GM12878 (cell line): ENCODE results near the gene SERINC5. TPM values are rescaled to one million over a fixed set of nuclear protein-coding genes. Genes with fewer than 3 reads are reported as not detected.

Experiments
- ATAC-seq: fragments of 200-7000 bp; cut with Tn5 transposase; 3 replicates; pipeline ENCODE4 v1.9.1; 2020; ENCODE audit warnings: mild to moderate bottlenecking, moderate library complexity
- BruUV-seq: library from RNA; stranded (reverse); fragments of 400-500 nt; replicated peaks from 2 replicates; lab custom pipeline; 2021; lab: Mats Ljungman, UMichigan
- CTCF ChIA-PET: fragments of 300-600 bp; sonication (Branson Sonifier 250); formaldehyde crosslinking; extraction: SDS; loops from one replicate; lab custom pipeline; 2021; ENCODE audit warnings: inconsistent platforms; lab: Yijun Ruan, JAX
- POLR2A ChIA-PET: fragments of 350-600 bp; formaldehyde crosslinking; extraction: SDS; loops from one replicate; lab custom pipeline; 2021; ENCODE audit warnings: inconsistent platforms; lab: Charles Lee
- RAD21 ChIA-PET: fragments of 300-600 bp; sonication (Branson Sonifier 250); formaldehyde crosslinking; loops from one replicate; lab custom pipeline; 2023; ENCODE audit warnings: antibody characterized with exemption; ENCODE audit not compliant: unreplicated experiment; lab: Charles Lee
- SMC1A ChIA-PET: fragments of 300-600 bp; sonication (Branson Sonifier 250); formaldehyde crosslinking; loops from one replicate; lab custom pipeline; 2023; ENCODE audit not compliant: unreplicated experiment, uncharacterized antibody; lab: Charles Lee
- DNase-seq: peaks from one replicate; pipeline ENCODE4 v3.0.0-alpha.2; 2011; ENCODE audit warnings: low read depth, low spot score
- FAIRE-seq: peaks from 3 replicates; lab custom pipeline; 2011; peaks lifted over from hg19 to GRCh38; lab: Jason Lieb, UNC
- H2AFZ ChIP-seq: 2 replicates; pipeline ENCODE4 v1.6.0; 2011; ENCODE audit warnings: low read depth, low read length, control low read depth; ENCODE audit not compliant: control insufficient read depth
- H3K27ac ChIP-seq: 2 replicates; pipeline ENCODE4 v1.5.1; 2011; ENCODE audit warnings: control low read depth; ENCODE audit not compliant: control insufficient read depth, insufficient read depth
- H3K27me3 ChIP-seq, 2 experiments: replicated peaks in 1 of 2; 2 replicates each; pipeline versions ENCODE4 v1.6.0 to v1.6.1; 2011; ENCODE audit warnings: low read length in 1 of 2; ENCODE audit not compliant: control insufficient read depth in 2 of 2, insufficient read depth in 2 of 2
- H3K36me3 ChIP-seq, 2 experiments: 2 replicates each; pipeline ENCODE4 v1.5.1; 2011; ENCODE audit warnings: low read length in 1 of 2; ENCODE audit not compliant: control insufficient read depth in 2 of 2, insufficient read depth in 2 of 2
- H3K4me1 ChIP-seq: 2 replicates; pipeline ENCODE4 v1.6.1; 2011; ENCODE audit warnings: mild to moderate bottlenecking, low read length, moderate library complexity, mixed read lengths; ENCODE audit not compliant: control insufficient read depth, insufficient read depth
- H3K4me2 ChIP-seq: 2 replicates; pipeline ENCODE4 v1.6.0; 2011; ENCODE audit warnings: control low read depth; ENCODE audit not compliant: control insufficient read depth, insufficient read depth
- H3K4me3 ChIP-seq: fragments of 200-600 bp; sonication (generic); 2 replicates; pipeline ENCODE4 v1.5.1; 2016
- H3K79me2 ChIP-seq: 2 replicates; pipeline ENCODE4 v1.6.0; 2011; ENCODE audit warnings: low read length; ENCODE audit not compliant: control insufficient read depth, insufficient read depth
- H3K9ac ChIP-seq: 2 replicates; pipeline ENCODE4 v1.8.0; 2011; ENCODE audit warnings: low read length, control low read depth, mixed read lengths; ENCODE audit not compliant: control insufficient read depth, insufficient read depth
- H3K9me3 ChIP-seq: replicated peaks from 3 replicates; pipeline ENCODE4 v1.5.1; 2011; ENCODE audit warnings: mild to moderate bottlenecking, low read length; ENCODE audit not compliant: control insufficient read depth, insufficient read depth
- H4K20me1 ChIP-seq: 2 replicates; pipeline ENCODE4 v1.6.0; 2011; ENCODE audit not compliant: control insufficient read depth, insufficient read depth
- ASH2L ChIP-seq: fragments of 300-600, 200-600 bp; sonication (generic); IDR thresholded peaks from 2 replicates; pipeline ENCODE4 v1.6.1; 2017; ENCODE audit warnings: low read depth, mild to moderate bottlenecking, borderline replicate concordance
- BCL11A ChIP-seq: IDR thresholded peaks from 2 replicates; pipeline ENCODE4 v1.6.1; 2011; ENCODE audit warnings: low read depth, low read length
- IRF5 ChIP-seq: fragments of 450-650 bp; IDR thresholded peaks from 2 replicates; pipeline ENCODE4 v1.6.1; 2017; ENCODE audit warnings: borderline replicate concordance
- MEF2A ChIP-seq: IDR thresholded peaks from 2 replicates; pipeline ENCODE4 v1.6.1; 2011; ENCODE audit warnings: low read depth, mild to moderate bottlenecking, low read length, moderate library complexity; ENCODE audit not compliant: insufficient read depth
- RAD21 ChIP-seq: IDR thresholded peaks from 2 replicates; pipeline ENCODE4 v1.6.1; 2011; ENCODE audit warnings: mild to moderate bottlenecking, low read depth, low read length, moderate library complexity; ENCODE audit not compliant: insufficient read depth
- RFX5 ChIP-seq: IDR thresholded peaks from 2 replicates; pipeline ENCODE4 v1.6.1; 2011; ENCODE audit warnings: low read depth, low read length, improper control_type of control experiment
- SMAD5 ChIP-seq: IDR thresholded peaks from 2 replicates; pipeline ENCODE4 v1.6.1; 2016; ENCODE audit warnings: antibody characterized with exemption, low read depth
- WRNIP1 ChIP-seq: IDR thresholded peaks from 2 replicates; pipeline ENCODE4 v1.6.1; 2011; ENCODE audit warnings: low read depth, low read length, improper control_type of control experiment, borderline replicate concordance
- ZBED1 ChIP-seq: IDR thresholded peaks from 2 replicates; pipeline ENCODE4 v1.6.1; 2016; ENCODE audit warnings: borderline replicate concordance
- ZSCAN29 ChIP-seq: fragments of 450-650 bp; IDR thresholded peaks from 2 replicates; pipeline ENCODE4 v1.6.1; 2017; ENCODE audit warnings: mild to moderate bottlenecking, moderate library complexity
- WGBS: methylation state at CpG from one replicate; pipeline ENCODE4 v1.1.6; 2016; ENCODE audit warnings: low lambda C conversion rate; ENCODE audit not compliant: insufficient replicate concordance, insufficient coverage; ENCODE audit errors: missing lambda C conversion rate; 5-methylcytosine and 5-hydroxymethylcytosine counted together
- in situ Hi-C: fragments of 300-500 bp; cut with MboI; formaldehyde crosslinking; loops from 9 replicates; pipeline ENCODE4 v1.14.3; 2018; ENCODE audit warnings: mixed read lengths
- intact Hi-C: fragments of 100-400 bp; cut with micrococcal nuclease; formaldehyde crosslinking; loops from one replicate; pipeline ENCODE4 v1.14.2; 2022; ENCODE audit not compliant: unreplicated experiment
- polyA plus RNA-seq, 11 experiments: library from polyadenylated mRNA; depleted of rRNA in 4 of 11; unstranded in 6 of 11; stranded (reverse) in 5 of 11; fragments of >200 nt; fragmentation: Nextera tagmentation in 4 of 11; fragmentation: Illumina TruSeq in 1 of 11; extraction: Ambion mirVana in 4 of 11; extraction: Trizol in 1 of 11; gene quantifications; 1 replicate in 1 of 11; 2 replicates in 10 of 11; pipeline versions ENCODE4 v1.2.1 to v1.2.3, GENCODE V29; 2011 to 2016; ENCODE audit warnings: inconsistent platforms in 2 of 11, missing spikeins in 2 of 11, low read depth in 1 of 11
- total RNA-seq, 4 experiments: library from RNA; depleted of rRNA in 3 of 4; stranded (reverse); fragments of >200 nt in 3 of 4; fragmentation: Illumina TruSeq in 1 of 4; extraction: Trizol in 1 of 4; gene quantifications; 2 replicates each; pipeline versions ENCODE4 v1.2.1 to v1.2.3, GENCODE V29; 2013 to 2021
- TF ChIP-seq, protein P1 (sequence below): fragments of 450-650 bp; IDR thresholded peaks from 2 replicates; pipeline ENCODE4 v1.6.1; 2017; ENCODE audit warnings: antibody characterized with exemption, mild to moderate bottlenecking, moderate library complexity
- TF ChIP-seq, protein P2 (sequence below): fragments of 450-650 bp; IDR thresholded peaks from 2 replicates; pipeline ENCODE4 v1.6.1; 2017; ENCODE audit warnings: mild to moderate bottlenecking, moderate library complexity
- TF ChIP-seq, protein P3 (sequence below): IDR thresholded peaks from 2 replicates; pipeline ENCODE4 v1.6.1; 2012; ENCODE audit warnings: mild to moderate bottlenecking, low read depth, low read length

SERINC5 gene
- total and polyA plus RNA-seq, 10 of the 15 experiments (the other 5 are each of a cell fraction or from before 2014, with no cell fraction given) = 0.66 to 7.0 (median 2.8) TPM

GRCh38 chr5:80151890-80152289, 104.0 kb downstream of the SERINC5 start:
- H3K4me2 ChIP-seq = no peak overlapping the region
- H3K27ac ChIP-seq = no peak overlapping the region
- WGBS = 88% methylated on average over 6 of the region's 6 CpGs
- H3K79me2 ChIP-seq = no peaks in the 10 kb centered on the region
- in situ Hi-C loops (no loop called here), intact Hi-C loops (no loop called here)
- ChIA-PET SMC1A (interaction anchor here (1.1 to 1.7 kb wide), 2 partner anchors 30 to 123 kb away, joined by 3 read pairs; no protein-coding TSS in a partner anchor), CTCF (no interaction called here), RAD21 (no interaction called here), POLR2A (no interaction called here)
- H3K9ac ChIP-seq = no peak overlapping the region
- ATAC-seq (no peak), FAIRE-seq (no peak), DNase-seq (no peak)
- H3K27me3 ChIP-seq = no peaks in the 10 kb centered on the region
- H2AFZ ChIP-seq = no peak overlapping the region
- BruUV-seq = no TSS peak
- H3K9me3 ChIP-seq = no peaks in the 10 kb centered on the region
- H4K20me1 ChIP-seq = no peaks in the 10 kb centered on the region
- H3K4me1 ChIP-seq = no peaks in the 10 kb centered on the region
- no peak overlapping the region for H3K4me3 ChIP-seq
- no peaks in the 10 kb centered on the region for H3K36me3 ChIP-seq
- TF ChIP-seq IRF5 (no peak), WRNIP1 (no peak), RFX5 (no peak), RAD21 (no peak), ZSCAN29 (no peak), ZBED1 (no peak), SMAD5 (no peak), MEF2A (no peak), ASH2L (no peak), BCL11A (no peak)
- TF ChIP-seq, protein P1, sequence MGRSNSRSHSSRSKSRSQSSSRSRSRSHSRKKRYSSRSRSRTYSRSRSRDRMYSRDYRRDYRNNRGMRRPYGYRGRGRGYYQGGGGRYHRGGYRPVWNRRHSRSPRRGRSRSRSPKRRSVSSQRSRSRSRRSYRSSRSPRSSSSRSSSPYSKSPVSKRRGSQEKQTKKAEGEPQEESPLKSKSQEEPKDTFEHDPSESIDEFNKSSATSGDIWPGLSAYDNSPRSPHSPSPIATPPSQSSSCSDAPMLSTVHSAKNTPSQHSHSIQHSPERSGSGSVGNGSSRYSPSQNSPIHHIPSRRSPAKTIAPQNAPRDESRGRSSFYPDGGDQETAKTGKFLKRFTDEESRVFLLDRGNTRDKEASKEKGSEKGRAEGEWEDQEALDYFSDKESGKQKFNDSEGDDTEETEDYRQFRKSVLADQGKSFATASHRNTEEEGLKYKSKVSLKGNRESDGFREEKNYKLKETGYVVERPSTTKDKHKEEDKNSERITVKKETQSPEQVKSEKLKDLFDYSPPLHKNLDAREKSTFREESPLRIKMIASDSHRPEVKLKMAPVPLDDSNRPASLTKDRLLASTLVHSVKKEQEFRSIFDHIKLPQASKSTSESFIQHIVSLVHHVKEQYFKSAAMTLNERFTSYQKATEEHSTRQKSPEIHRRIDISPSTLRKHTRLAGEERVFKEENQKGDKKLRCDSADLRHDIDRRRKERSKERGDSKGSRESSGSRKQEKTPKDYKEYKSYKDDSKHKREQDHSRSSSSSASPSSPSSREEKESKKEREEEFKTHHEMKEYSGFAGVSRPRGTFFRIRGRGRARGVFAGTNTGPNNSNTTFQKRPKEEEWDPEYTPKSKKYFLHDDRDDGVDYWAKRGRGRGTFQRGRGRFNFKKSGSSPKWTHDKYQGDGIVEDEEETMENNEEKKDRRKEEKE = no peak
- TF ChIP-seq, protein P2, sequence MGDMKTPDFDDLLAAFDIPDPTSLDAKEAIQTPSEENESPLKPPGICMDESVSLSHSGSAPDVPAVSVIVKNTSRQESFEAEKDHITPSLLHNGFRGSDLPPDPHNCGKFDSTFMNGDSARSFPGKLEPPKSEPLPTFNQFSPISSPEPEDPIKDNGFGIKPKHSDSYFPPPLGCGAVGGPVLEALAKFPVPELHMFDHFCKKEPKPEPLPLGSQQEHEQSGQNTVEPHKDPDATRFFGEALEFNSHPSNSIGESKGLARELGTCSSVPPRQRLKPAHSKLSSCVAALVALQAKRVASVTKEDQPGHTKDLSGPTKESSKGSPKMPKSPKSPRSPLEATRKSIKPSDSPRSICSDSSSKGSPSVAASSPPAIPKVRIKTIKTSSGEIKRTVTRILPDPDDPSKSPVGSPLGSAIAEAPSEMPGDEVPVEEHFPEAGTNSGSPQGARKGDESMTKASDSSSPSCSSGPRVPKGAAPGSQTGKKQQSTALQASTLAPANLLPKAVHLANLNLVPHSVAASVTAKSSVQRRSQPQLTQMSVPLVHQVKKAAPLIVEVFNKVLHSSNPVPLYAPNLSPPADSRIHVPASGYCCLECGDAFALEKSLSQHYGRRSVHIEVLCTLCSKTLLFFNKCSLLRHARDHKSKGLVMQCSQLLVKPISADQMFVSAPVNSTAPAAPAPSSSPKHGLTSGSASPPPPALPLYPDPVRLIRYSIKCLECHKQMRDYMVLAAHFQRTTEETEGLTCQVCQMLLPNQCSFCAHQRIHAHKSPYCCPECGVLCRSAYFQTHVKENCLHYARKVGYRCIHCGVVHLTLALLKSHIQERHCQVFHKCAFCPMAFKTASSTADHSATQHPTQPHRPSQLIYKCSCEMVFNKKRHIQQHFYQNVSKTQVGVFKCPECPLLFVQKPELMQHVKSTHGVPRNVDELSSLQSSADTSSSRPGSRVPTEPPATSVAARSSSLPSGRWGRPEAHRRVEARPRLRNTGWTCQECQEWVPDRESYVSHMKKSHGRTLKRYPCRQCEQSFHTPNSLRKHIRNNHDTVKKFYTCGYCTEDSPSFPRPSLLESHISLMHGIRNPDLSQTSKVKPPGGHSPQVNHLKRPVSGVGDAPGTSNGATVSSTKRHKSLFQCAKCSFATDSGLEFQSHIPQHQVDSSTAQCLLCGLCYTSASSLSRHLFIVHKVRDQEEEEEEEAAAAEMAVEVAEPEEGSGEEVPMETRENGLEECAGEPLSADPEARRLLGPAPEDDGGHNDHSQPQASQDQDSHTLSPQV = no peak
- TF ChIP-seq, protein P3, sequence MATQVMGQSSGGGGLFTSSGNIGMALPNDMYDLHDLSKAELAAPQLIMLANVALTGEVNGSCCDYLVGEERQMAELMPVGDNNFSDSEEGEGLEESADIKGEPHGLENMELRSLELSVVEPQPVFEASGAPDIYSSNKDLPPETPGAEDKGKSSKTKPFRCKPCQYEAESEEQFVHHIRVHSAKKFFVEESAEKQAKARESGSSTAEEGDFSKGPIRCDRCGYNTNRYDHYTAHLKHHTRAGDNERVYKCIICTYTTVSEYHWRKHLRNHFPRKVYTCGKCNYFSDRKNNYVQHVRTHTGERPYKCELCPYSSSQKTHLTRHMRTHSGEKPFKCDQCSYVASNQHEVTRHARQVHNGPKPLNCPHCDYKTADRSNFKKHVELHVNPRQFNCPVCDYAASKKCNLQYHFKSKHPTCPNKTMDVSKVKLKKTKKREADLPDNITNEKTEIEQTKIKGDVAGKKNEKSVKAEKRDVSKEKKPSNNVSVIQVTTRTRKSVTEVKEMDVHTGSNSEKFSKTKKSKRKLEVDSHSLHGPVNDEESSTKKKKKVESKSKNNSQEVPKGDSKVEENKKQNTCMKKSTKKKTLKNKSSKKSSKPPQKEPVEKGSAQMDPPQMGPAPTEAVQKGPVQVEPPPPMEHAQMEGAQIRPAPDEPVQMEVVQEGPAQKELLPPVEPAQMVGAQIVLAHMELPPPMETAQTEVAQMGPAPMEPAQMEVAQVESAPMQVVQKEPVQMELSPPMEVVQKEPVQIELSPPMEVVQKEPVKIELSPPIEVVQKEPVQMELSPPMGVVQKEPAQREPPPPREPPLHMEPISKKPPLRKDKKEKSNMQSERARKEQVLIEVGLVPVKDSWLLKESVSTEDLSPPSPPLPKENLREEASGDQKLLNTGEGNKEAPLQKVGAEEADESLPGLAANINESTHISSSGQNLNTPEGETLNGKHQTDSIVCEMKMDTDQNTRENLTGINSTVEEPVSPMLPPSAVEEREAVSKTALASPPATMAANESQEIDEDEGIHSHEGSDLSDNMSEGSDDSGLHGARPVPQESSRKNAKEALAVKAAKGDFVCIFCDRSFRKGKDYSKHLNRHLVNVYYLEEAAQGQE = no peak
